Testis (tissue), 2 donors: ENCODE measurements around the gene MYBBP1A.

Experiments used
- CTCF ChIP-seq, 3 experiments: fragments of 450-650 bp in 2 of 3; fragments of 200-600 bp in 1 of 3; sonication (generic) in 1 of 3; IDR thresholded peaks; one replicate each; pipeline ENCODE4 v1.5.1; 2016 to 2019; ENCODE audit warnings: antibody characterized with exemption in 3 of 3, mild to moderate bottlenecking in 2 of 3, moderate library complexity in 1 of 3
- POLR2A ChIP-seq: fragments of 450-650 bp; IDR thresholded peaks from one replicate; pipeline ENCODE4 v1.6.1; 2017; ENCODE audit warnings: antibody characterized with exemption, mild to moderate bottlenecking, moderate library complexity

- TF ChIP-seq CTCF (IDR thresholded peaks at IDR 0.05) (no peak), POLR2A (no peak)
Measured at GRCh38 chr17:4591529-4591928, 36.3 kb upstream of the MYBBP1A start.
